Bone marrow (tissue), 2 donors: ENCODE data around the gene PCDHGA8.
"Not testable (repeated sequence)": the region's sequence is repeated elsewhere in the genome, so short reads cannot be mapped to it uniquely, and the experiment has no call there.

Experiments
- DNase-seq, 2 donors: peaks; one replicate each; lab custom pipeline; 2025; lab: John Stamatoyannopoulos, UW

Gene PCDHGA8

DNA sequence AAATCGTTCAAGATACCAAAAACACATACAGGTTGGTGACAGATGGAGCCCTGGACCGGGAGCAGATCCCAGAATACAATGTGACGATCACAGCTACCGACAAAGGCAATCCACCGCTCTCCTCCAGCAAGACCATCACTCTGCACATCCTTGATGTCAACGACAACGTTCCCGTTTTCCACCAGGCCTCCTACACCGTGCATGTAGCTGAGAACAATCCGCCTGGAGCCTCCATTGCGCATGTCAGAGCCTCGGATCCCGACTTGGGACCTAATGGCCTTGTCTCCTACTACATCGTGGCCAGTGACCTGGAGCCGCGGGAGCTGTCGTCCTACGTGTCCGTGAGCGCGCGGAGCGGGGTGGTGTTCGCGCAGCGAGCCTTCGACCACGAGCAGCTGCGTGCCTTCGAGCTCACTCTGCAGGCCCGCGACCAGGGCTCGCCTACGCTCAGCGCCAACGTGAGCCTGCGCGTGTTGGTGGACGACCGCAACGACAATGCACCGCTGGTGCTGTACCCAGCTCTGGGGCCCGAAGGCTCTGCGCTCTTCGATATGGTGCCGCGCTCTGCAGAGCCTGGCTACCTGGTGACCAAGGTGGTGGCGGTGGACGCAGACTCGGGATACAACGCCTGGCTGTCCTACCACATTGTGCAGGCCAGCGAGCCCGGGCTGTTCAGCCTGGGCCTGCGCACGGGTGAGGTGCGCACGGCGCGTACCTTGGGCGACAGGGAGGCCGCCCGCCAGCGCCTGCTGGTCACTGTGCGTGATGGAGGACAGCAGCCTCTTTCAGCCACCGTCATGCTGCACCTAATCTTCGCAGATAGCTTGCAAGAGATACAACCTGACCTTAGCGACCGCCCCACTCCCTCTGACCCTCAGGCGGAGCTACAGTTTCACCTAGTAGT lies 20.6 kb upstream of the PCDHGA8 start:
- DNase-seq, result no peak

DNA sequence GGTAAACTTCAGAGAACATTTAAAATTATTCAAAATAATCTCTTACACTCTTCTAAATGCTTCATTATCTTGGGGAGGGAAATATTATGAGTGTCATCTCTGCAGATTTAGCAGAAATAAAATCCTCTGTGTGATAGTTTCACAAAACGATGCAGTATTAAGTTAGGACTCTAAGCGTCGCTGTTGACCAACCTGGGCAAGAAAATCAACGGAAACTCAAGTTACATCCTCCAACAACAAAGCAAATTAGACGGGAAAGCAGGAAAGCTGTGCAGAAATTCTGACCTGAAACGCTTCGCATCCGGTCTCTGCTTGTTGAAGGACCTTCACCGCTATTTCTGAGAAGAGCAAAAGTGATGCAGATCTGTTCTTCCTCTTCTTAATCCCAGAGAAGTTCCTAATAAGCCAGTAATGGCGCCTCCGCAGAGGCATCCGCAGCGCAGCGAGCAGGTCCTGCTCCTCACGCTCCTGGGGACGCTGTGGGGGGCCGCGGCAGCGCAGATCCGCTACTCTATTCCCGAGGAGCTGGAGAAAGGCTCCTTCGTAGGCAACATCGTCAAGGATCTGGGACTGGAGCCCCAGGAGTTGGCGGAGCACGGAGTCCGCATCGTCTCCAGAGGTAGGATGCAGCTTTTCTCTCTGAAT lies 18.6 kb upstream of the PCDHGA8 start, which contains the start of gene PCDHGA6:
Gene PCDHGA6 (plus strand): TSS at position 219 of the 645 bp plus-strand sequence. CDS start 193 bp downstream, at position 412.
- DNase-seq, result no peak

DNA sequence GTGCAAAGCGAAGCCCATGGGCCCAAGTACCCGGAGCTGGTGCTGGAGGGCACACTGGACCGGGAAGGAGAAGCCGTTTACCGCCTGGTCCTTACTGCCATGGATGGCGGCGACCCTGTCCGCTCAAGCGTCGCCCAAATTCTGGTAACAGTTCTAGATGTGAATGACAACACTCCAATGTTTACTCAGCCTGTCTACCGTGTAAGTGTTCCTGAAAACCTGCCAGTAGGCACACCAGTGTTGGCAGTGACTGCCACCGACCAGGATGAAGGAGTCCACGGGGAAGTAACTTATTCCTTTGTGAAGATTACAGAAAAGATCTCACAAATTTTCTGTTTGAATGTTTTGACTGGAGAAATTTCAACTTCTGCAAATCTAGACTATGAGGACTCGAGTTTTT lies 17.8 kb upstream of the PCDHGA8 start:
- no peak for DNase-seq

DNA sequence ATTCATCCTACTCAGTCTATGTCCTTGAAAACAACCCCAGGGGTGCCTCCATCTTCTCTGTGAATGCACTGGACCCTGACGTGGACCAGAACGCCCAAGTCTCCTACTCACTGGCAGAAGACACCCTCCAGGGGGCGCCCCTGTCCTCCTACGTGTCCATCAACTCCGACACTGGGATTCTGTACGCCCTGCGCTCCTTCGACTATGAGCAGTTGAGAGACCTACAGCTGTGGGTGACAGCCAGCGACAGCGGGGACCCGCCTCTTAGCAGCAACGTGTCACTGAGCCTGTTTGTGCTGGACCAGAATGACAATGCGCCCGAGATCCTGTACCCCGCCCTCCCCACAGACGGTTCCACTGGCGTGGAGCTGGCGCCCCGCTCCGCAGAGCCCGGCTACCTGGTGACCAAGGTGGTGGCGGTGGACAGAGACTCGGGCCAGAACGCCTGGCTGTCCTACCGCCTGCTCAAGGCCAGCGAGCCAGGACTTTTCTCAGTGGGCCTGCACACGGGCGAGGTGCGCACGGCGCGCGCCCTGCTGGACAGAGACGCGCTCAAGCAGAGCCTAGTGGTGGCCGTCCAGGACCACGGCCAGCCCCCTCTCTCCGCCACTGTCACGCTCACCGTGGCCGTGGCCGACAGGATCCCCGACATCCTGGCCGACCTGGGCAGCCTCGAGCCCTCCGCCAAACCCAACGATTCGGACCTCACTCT lies 16.8 kb upstream of the PCDHGA8 start:
- DNase-seq, result not testable (repeated sequence)

DNA sequence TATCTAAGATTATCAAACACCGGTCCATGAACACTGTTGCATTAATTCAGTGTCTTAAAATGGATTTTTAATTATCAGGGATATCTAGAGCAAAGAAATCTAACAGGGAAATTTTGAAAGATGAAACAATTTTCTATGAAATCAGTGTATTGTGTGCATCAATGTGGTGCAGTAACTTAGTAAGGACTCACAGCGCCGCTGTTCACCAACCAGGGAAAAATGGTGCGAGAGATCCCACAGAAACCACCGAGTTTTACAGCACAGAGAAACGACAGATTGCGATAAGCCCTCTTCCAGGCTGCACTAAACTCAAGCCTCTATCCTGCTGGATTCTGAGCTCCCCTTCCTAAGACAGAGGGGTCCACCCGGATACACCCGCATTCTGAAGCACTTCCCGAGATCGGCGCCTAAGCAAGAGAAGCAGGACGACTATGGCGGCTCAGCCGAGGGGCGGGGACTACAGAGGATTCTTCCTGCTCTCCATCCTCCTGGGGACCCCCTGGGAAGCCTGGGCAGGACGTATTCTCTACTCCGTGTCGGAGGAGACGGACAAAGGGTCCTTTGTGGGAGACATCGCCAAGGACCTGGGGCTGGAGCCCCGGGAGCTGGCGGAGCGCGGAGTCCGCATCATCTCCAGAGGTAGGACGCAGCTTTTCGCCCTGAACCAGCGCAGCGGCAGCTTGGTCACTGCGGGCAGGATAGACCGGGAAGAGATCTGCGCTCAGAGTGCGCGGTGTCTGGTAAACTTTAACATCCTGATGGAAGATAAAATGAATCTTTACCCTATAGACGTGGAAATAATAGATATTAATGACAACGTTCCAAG lies 9.8 kb upstream of the PCDHGA8 start, which contains the start of gene PCDHGA7:
Gene PCDHGA7 (plus strand): TSS at position 274 of the 826 bp plus-strand sequence. CDS start 158 bp downstream, at position 432.
- no peak for DNase-seq

DNA sequence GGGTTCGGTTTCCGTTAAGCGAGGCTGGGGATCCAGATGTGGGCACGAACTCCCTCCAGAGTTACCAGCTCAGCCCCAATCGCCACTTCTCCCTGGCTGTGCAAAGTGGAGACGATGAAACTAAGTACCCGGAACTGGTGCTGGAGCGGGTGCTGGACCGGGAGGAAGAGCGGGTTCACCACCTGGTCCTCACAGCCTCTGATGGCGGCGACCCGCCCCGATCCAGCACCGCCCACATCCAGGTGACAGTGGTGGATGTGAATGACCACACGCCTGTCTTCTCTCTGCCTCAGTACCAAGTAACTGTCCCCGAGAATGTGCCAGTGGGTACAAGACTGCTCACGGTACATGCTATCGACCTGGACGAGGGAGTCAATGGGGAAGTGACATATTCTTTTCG lies 9.1 kb upstream of the PCDHGA8 start:
- no peak for DNase-seq

DNA sequence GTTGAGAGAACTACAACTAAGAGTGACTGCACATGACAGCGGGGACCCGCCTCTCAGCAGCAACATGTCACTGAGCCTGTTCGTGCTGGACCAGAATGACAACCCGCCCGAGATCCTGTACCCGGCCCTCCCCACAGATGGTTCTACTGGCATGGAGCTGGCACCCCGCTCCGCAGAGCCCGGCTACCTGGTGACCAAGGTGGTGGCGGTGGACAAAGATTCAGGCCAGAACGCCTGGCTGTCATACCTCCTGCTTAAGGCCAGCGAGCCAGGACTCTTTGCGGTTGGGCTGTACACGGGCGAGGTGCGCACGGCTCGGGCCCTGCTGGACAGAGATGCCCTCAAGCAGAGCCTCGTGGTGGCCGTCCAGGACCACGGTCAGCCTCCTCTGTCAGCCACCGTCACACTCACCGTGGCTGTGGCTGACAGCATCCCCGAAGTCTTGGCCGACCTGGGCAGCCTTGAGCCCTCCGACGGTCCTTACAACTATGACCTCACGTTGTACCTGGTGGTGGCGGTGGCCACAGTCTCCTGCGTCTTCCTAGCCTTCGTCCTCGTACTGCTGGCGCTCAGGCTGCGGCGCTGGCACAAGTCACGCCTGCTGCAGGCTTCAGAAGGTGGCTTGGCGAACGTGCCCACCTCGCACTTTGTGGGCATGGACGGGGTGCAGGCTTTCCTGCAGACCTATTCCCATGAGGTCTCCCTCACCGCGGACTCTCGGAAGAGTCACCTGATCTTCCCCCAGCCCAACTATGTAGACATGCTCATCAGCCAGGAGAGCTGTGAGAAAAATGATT lies 7.8 kb upstream of the PCDHGA8 start:
- no peak for DNase-seq

DNA sequence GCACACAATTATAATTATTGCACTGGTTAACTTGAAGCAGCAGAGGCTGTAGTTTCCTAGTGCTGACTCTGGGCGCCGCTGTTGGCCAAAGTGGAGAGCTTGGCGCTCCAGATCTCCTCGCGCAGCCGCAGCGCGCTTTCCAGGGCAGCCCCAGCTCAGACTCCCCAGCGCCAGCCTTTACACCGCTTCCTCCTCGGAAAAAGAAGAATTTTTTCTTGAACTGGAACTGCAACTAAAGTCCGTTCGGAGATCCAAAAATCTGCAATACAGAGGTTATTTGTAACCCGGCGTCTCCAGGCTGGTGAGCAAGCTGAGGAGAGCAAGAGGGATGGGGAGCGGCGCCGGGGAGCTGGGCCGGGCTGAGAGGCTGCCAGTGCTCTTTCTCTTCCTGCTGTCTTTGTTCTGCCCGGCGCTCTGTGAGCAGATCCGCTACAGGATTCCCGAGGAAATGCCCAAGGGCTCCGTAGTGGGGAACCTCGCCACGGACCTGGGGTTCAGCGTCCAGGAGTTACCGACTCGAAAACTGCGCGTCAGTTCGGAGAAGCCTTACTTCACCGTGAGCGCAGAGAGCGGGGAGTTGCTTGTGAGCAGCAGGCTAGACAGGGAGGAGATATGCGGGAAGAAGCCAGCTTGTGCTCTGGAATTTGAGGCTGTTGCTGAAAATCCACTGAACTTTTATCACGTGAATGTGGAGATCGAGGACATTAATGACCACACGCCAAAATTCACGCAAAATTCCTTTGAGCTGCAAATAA lies 4.7 kb upstream of the PCDHGA8 start, which contains the start of gene PCDHGB4:
Gene PCDHGB4 (plus strand): TSS at position 142 of the 755 bp plus-strand sequence. CDS start 187 bp downstream, at position 329.
- DNase-seq, result not testable (repeated sequence)

DNA sequence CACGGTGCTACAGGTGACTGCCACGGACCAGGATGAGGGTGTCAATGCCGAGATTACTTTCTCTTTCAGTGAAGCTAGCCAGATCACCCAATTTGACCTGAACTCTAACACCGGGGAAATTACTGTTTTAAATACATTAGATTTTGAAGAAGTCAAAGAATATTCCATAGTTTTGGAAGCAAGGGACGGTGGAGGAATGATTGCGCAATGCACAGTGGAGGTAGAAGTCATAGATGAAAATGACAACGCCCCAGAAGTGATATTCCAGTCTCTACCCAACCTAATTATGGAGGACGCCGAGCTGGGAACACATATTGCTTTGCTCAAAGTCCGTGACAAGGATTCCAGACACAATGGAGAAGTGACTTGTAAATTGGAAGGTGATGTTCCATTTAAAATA lies 3.8 kb upstream of the PCDHGA8 start:
- no peak for DNase-seq

DNA sequence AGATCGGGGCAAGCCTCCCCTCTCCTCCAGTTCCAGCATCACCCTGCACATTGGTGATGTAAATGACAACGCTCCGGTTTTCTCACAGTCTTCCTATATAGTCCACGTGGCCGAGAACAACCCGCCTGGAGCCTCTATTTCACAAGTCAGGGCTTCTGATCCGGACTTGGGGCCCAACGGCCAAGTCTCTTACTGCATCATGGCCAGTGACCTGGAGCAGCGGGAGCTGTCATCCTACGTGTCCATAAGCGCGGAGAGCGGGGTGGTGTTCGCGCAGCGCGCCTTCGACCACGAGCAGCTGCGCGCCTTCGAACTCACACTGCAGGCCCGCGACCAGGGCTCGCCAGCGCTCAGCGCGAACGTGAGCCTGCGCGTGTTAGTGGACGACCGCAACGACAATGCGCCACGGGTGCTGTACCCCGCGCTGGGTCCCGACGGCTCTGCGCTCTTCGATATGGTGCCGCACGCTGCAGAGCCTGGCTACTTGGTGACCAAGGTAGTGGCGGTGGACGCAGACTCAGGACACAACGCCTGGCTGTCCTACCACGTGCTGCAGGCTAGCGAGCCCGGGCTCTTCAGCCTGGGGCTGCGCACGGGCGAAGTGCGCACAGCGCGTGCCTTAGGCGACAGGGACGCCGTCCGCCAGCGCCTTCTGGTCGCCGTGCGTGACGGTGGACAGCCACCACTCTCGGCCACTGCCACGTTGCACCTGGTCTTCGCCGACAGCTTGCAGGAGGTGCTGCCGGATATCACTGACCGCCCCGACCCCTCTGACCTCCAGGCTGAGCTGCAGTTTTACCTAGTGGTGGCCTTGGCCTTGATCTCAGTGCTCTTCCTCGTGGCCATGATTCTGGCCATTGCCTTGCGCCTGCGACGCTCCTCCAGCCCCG lies 3.0 kb upstream of the PCDHGA8 start:
- no peak for DNase-seq

DNA sequence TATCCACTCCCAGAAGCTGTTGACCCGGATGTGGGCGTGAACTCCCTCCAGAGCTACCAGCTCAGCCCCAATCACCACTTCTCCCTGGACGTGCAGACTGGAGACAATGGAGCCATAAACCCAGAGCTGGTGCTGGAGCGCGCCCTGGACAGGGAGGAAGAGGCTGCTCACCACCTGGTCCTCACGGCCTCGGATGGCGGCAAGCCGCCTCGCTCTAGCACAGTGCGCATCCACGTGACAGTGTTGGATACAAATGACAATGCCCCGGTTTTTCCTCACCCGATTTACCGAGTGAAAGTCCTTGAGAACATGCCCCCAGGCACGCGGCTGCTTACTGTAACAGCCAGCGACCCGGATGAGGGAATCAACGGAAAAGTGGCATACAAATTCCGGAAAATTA lies 834 bp downstream of the PCDHGA8 start:
- DNase-seq, result no peak

DNA sequence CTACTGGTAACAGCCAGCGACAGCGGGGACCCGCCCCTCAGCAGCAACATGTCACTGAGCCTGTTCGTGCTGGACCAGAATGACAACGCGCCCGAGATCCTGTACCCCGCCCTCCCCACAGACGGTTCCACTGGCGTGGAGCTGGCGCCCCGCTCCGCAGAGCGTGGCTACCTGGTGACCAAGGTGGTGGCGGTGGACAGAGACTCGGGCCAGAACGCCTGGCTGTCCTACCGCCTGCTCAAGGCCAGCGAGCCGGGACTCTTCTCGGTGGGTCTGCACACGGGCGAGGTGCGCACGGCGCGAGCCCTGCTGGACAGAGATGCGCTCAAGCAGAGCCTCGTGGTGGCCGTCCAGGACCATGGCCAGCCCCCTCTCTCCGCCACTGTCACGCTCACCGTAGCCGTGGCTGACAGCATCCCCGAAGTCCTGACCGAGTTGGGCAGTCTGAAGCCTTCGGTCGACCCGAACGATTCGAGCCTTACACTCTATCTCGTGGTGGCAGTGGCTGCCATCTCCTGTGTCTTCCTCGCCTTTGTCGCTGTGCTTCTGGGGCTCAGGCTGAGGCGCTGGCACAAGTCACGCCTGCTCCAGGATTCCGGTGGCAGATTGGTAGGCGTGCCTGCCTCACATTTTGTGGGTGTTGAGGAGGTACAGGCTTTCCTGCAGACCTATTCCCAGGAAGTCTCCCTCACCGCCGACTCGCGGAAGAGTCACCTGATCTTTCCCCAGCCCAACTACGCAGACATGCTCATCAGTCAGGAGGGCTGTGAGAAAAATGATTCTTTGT lies 2.2 kb downstream of the PCDHGA8 start:
- DNase-seq, result not testable (repeated sequence)

DNA sequence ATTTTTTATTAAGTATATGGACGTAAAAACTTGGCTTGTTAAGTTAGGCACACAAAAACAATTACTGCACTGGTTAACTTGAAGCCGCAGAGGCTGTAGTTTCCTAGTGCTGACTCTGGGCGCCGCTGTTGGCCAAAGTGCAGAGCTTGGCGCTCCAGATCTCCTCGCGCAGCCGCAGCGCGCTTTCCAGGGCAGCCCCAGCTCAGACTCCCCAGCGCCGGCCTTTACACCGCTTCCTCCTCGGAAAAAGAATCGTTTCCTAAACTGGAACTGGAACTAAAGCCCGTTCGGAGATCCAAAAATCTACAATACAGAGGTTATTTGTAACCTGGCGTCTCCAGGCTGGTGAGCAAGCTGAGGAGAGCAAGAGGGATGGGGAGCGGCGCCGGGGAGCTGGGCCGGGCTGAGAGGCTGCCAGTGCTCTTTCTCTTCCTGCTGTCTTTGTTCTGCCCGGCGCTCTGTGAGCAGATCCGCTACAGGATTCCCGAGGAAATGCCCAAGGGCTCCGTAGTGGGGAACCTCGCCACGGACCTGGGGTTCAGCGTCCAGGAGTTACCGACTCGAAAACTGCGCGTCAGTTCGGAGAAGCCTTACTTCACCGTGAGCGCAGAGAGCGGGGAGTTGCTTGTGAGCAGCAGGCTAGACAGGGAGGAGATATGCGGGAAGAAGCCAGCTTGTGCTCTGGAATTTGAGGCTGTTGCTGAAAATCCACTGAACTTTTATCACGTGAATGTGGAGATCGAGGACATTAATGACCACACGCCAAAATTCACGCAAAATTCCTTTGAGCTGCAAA lies 5.5 kb downstream of the PCDHGA8 start, which contains the start of gene PCDHGB5:
Gene PCDHGB5 (plus strand): TSS at position 192 of the 796 bp plus-strand sequence. CDS start 181 bp downstream, at position 373.
- not testable (repeated sequence) for DNase-seq

DNA sequence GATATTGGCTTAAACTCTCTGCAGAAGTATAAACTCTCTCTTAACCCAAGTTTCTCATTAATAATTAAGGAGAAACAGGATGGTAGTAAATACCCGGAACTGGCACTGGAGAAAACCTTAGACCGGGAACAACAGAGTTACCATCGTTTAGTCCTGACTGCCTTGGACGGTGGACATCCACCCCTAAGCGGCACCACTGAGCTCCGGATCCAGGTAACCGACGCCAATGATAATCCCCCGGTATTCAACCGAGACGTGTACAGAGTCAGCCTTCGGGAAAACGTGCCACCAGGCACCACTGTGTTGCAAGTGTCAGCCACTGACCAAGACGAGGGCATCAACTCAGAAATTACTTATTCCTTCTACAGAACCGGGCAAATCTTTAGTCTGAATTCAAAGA lies 6.2 kb downstream of the PCDHGA8 start:
- DNase-seq, result no peak

DNA sequence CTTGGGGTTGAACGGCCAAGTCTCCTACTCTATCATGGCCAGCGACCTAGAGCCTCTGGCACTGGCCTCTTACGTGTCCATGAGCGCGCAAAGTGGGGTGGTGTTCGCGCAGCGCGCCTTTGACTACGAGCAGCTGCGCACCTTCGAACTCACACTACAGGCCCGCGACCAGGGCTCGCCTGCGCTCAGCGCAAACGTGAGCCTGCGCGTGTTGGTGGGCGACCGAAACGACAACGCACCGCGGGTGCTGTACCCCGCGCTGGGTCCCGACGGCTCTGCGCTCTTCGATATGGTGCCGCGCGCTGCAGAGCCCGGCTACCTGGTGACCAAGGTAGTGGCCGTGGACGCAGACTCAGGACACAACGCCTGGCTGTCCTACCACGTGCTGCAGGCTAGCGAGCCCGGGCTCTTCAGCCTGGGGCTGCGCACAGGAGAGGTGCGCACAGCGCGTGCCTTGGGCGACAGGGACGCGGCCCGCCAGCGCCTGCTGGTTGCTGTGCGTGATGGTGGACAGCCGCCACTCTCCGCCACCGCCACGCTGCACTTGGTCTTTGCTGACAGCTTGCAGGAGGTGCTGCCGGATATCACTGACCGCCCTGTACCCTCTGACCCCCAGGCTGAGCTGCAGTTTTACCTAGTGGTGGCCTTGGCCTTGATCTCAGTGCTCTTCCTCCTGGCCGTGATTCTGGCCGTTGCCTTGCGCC lies 7.3 kb downstream of the PCDHGA8 start:
- DNase-seq, result no peak

DNA sequence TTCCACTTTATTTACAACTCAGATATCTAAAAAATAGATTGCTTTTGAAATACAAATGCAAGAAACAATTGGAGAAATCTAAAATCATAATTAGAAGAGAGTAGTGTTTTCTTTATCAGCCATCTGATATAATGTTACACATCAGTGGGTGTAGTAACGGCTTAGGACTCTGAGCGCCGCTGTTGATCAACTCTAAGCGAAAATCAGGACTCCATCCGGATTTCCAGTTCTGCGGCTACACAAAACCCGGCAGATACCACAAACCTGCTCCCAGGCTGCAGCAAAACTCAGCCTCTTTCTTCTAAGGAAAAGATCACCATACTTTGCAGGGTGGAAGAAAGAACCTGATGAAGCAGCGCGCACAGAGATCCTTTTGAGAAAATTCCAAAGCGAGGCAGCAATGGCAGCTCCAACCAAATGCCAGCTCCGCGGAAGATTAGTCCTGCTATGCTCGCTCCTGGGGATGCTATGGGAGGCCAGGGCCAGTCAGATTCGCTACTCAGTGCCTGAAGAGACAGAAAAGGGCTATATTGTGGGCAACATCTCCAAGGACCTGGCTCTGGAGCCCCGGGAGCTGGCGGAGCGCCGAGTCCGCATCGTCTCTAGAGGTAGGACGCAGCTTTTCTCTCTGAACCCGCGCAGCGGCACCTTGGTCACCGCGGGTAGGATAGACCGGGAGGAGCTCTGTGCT lies 10.3 kb downstream of the PCDHGA8 start, which contains the start of gene PCDHGA9:
Gene PCDHGA9 (plus strand): TSS at position 226 of the 691 bp plus-strand sequence. CDS start 175 bp downstream, at position 401.
- DNase-seq, result no peak
